GM12878 (cell line): ENCODE measurements around the gene PALLD. TPM values are rescaled to one million over a fixed set of nuclear protein-coding genes. Genes with fewer than 3 reads are reported as not detected.
A peak's percentile ranks its signal among the peaks of the same experiment; 100 is the strongest.

Source experiments
- ATAC-seq: fragments of 200-7000 bp; cut with Tn5 transposase; 3 replicates; pipeline ENCODE4 v1.9.1; 2020; ENCODE audit warnings: mild to moderate bottlenecking, moderate library complexity
- BruUV-seq: library from RNA; stranded (reverse); fragments of 400-500 nt; replicated peaks from 2 replicates; lab custom pipeline; 2021; lab: Mats Ljungman, UMichigan
- CTCF ChIA-PET: fragments of 300-600 bp; sonication (Branson Sonifier 250); formaldehyde crosslinking; extraction: SDS; loops from one replicate; lab custom pipeline; 2021; ENCODE audit warnings: inconsistent platforms; lab: Yijun Ruan, JAX
- POLR2A ChIA-PET: fragments of 350-600 bp; formaldehyde crosslinking; extraction: SDS; loops from one replicate; lab custom pipeline; 2021; ENCODE audit warnings: inconsistent platforms; lab: Charles Lee
- RAD21 ChIA-PET: fragments of 300-600 bp; sonication (Branson Sonifier 250); formaldehyde crosslinking; loops from one replicate; lab custom pipeline; 2023; ENCODE audit warnings: antibody characterized with exemption; ENCODE audit not compliant: unreplicated experiment; lab: Charles Lee
- SMC1A ChIA-PET: fragments of 300-600 bp; sonication (Branson Sonifier 250); formaldehyde crosslinking; loops from one replicate; lab custom pipeline; 2023; ENCODE audit not compliant: unreplicated experiment, uncharacterized antibody; lab: Charles Lee
- DNase-seq: peaks from one replicate; pipeline ENCODE4 v3.0.0-alpha.2; 2011; ENCODE audit warnings: low read depth, low spot score
- FAIRE-seq: peaks from 3 replicates; lab custom pipeline; 2011; peaks lifted over from hg19 to GRCh38; lab: Jason Lieb, UNC
- H2AFZ ChIP-seq: 2 replicates; pipeline ENCODE4 v1.6.0; 2011; ENCODE audit warnings: low read depth, low read length, control low read depth; ENCODE audit not compliant: control insufficient read depth
- H3K27ac ChIP-seq: 2 replicates; pipeline ENCODE4 v1.5.1; 2011; ENCODE audit warnings: control low read depth; ENCODE audit not compliant: control insufficient read depth, insufficient read depth
- H3K27me3 ChIP-seq, 2 experiments: replicated peaks in 1 of 2; 2 replicates each; pipeline versions ENCODE4 v1.6.0 to v1.6.1; 2011; ENCODE audit warnings: low read length in 1 of 2; ENCODE audit not compliant: control insufficient read depth in 2 of 2, insufficient read depth in 2 of 2
- H3K36me3 ChIP-seq, 2 experiments: 2 replicates each; pipeline ENCODE4 v1.5.1; 2011; ENCODE audit warnings: low read length in 1 of 2; ENCODE audit not compliant: control insufficient read depth in 2 of 2, insufficient read depth in 2 of 2
- H3K4me1 ChIP-seq: 2 replicates; pipeline ENCODE4 v1.6.1; 2011; ENCODE audit warnings: mild to moderate bottlenecking, low read length, moderate library complexity, mixed read lengths; ENCODE audit not compliant: control insufficient read depth, insufficient read depth
- H3K4me2 ChIP-seq: 2 replicates; pipeline ENCODE4 v1.6.0; 2011; ENCODE audit warnings: control low read depth; ENCODE audit not compliant: control insufficient read depth, insufficient read depth
- H3K4me3 ChIP-seq: fragments of 200-600 bp; sonication (generic); 2 replicates; pipeline ENCODE4 v1.5.1; 2016
- H3K79me2 ChIP-seq: 2 replicates; pipeline ENCODE4 v1.6.0; 2011; ENCODE audit warnings: low read length; ENCODE audit not compliant: control insufficient read depth, insufficient read depth
- H3K9ac ChIP-seq: 2 replicates; pipeline ENCODE4 v1.8.0; 2011; ENCODE audit warnings: low read length, control low read depth, mixed read lengths; ENCODE audit not compliant: control insufficient read depth, insufficient read depth
- H3K9me3 ChIP-seq: replicated peaks from 3 replicates; pipeline ENCODE4 v1.5.1; 2011; ENCODE audit warnings: mild to moderate bottlenecking, low read length; ENCODE audit not compliant: control insufficient read depth, insufficient read depth
- H4K20me1 ChIP-seq: 2 replicates; pipeline ENCODE4 v1.6.0; 2011; ENCODE audit not compliant: control insufficient read depth, insufficient read depth
- CBFB ChIP-seq: IDR thresholded peaks from 2 replicates; pipeline ENCODE4 v1.6.1; 2016; ENCODE audit warnings: antibody characterized with exemption, low read depth
- EED ChIP-seq: sonication (generic); IDR thresholded peaks from 2 replicates; pipeline ENCODE4 v1.6.1; 2016; ENCODE audit warnings: antibody characterized with exemption, low read depth
- FOXM1 ChIP-seq: IDR thresholded peaks from 2 replicates; pipeline ENCODE4 v1.6.1; 2012; ENCODE audit warnings: low read depth, mild to moderate bottlenecking, inconsistent platforms, low read length, moderate library complexity
- JUNB ChIP-seq: IDR thresholded peaks from 2 replicates; pipeline ENCODE4 v1.6.1; 2016; ENCODE audit warnings: antibody characterized with exemption, mild to moderate bottlenecking
- POU2F2 ChIP-seq: IDR thresholded peaks from 3 replicates; pipeline ENCODE4 v1.6.1; 2011; ENCODE audit warnings: low read depth, mild to moderate bottlenecking, low read length, borderline replicate concordance
- RAD21 ChIP-seq: IDR thresholded peaks from 2 replicates; pipeline ENCODE4 v1.6.1; 2011; ENCODE audit warnings: mild to moderate bottlenecking, low read depth, low read length, moderate library complexity; ENCODE audit not compliant: insufficient read depth
- RUNX3 ChIP-seq: IDR thresholded peaks from 2 replicates; pipeline ENCODE4 v1.6.1; 2012; ENCODE audit warnings: low read length, inconsistent platforms
- SMC3 ChIP-seq: IDR thresholded peaks from 2 replicates; pipeline ENCODE4 v1.6.1; 2011; ENCODE audit warnings: low read length, improper control_type of control experiment, borderline replicate concordance
- ZNF622 ChIP-seq: fragments of 450-650 bp; IDR thresholded peaks from 2 replicates; pipeline ENCODE4 v1.6.1; 2017; ENCODE audit warnings: mild to moderate bottlenecking, inconsistent platforms
- ZSCAN29 ChIP-seq: fragments of 450-650 bp; IDR thresholded peaks from 2 replicates; pipeline ENCODE4 v1.6.1; 2017; ENCODE audit warnings: mild to moderate bottlenecking, moderate library complexity
- WGBS: methylation state at CpG from one replicate; pipeline ENCODE4 v1.1.6; 2016; ENCODE audit warnings: low lambda C conversion rate; ENCODE audit not compliant: insufficient replicate concordance, insufficient coverage; ENCODE audit errors: missing lambda C conversion rate; 5-methylcytosine and 5-hydroxymethylcytosine counted together
- in situ Hi-C: fragments of 300-500 bp; cut with MboI; formaldehyde crosslinking; loops from 9 replicates; pipeline ENCODE4 v1.14.3; 2018; ENCODE audit warnings: mixed read lengths
- intact Hi-C: fragments of 100-400 bp; cut with micrococcal nuclease; formaldehyde crosslinking; loops from one replicate; pipeline ENCODE4 v1.14.2; 2022; ENCODE audit not compliant: unreplicated experiment
- polyA plus RNA-seq, 11 experiments: library from polyadenylated mRNA; depleted of rRNA in 4 of 11; unstranded in 6 of 11; stranded (reverse) in 5 of 11; fragments of >200 nt; fragmentation: Nextera tagmentation in 4 of 11; fragmentation: Illumina TruSeq in 1 of 11; extraction: Ambion mirVana in 4 of 11; extraction: Trizol in 1 of 11; gene quantifications; 1 replicate in 1 of 11; 2 replicates in 10 of 11; pipeline versions ENCODE4 v1.2.1 to v1.2.3, GENCODE V29; 2011 to 2016; ENCODE audit warnings: inconsistent platforms in 2 of 11, missing spikeins in 2 of 11, low read depth in 1 of 11
- total RNA-seq, 4 experiments: library from RNA; depleted of rRNA in 3 of 4; stranded (reverse); fragments of >200 nt in 3 of 4; fragmentation: Illumina TruSeq in 1 of 4; extraction: Trizol in 1 of 4; gene quantifications; 2 replicates each; pipeline versions ENCODE4 v1.2.1 to v1.2.3, GENCODE V29; 2013 to 2021
- TF ChIP-seq, protein P1 (sequence below): fragments of 150-350 bp; IDR thresholded peaks from 2 replicates; pipeline ENCODE4 v1.6.1; 2014; ENCODE audit warnings: mild to moderate bottlenecking, low read depth, low read length
- TF ChIP-seq, protein P2 (sequence below): fragments of 450-650 bp; IDR thresholded peaks from 2 replicates; pipeline ENCODE4 v1.6.1; 2017; ENCODE audit warnings: mild to moderate bottlenecking, moderate library complexity
- TF ChIP-seq, protein P3 (sequence below): fragments of 450-650 bp; IDR thresholded peaks from 2 replicates; pipeline ENCODE4 v1.6.1; 2014; ENCODE audit warnings: mild to moderate bottlenecking
- TF ChIP-seq, protein P4 (sequence below), 3 experiments: IDR thresholded peaks in 2 of 3; conservative IDR thresholded peaks in 1 of 3; 2 replicates each; pipeline ENCODE4 v1.5.1; 2011; ENCODE audit warnings: low read depth in 3 of 3, low read length in 3 of 3, mild to moderate bottlenecking in 3 of 3, control low read depth in 2 of 3, moderate library complexity in 2 of 3, inconsistent platforms in 1 of 3, mixed read lengths in 1 of 3; ENCODE audit not compliant: control insufficient read depth in 2 of 3, insufficient read depth in 1 of 3; ENCODE audit errors: extremely low read depth in 1 of 3

The PALLD gene
- total and polyA plus RNA-seq, 10 of the 15 experiments (the other 5 are each of a cell fraction or from before 2014, with no cell fraction given): 1.0 to 7.7 (median 1.7) TPM

DNA sequence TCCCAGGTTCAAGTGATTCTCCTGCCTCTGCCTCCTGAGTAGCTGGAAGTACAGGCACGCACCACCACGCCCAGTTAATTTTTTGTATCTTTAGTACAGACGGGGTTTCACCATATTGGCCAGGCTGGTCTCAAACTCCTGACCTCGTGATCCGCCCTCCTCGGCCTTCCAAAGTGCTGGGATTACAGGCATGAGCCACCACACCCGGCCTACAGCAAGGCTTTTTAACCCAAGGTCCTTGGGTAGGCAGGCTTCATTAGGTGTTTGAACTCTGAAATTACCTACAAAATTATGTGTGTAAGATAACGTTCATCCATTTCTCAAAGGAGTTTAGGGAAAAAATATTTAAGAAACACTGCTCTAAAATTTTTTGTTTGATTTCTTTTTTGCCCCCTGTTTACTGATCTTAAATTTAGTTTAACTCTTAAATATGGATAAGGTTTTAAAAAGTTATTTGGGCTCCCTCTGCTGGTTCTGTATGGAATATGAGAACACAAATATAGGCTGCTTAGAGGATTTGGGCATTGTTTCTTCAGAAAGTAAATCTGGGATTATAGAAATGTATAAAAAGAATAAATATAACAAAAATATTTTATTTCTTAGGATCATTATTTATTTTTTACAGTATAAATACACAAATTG, 420.4 kb downstream of the PALLD start:
- no peaks in the 10 kb centered on the region for H4K20me1 ChIP-seq
- no peak overlapping the region for H3K27ac ChIP-seq
- no peaks in the 10 kb centered on the region for H3K4me1 ChIP-seq
- H3K4me2 ChIP-seq: no peak overlapping the region
- H3K36me3 ChIP-seq: no peaks in the 10 kb centered on the region; a peak in 1 of 4 replicates
- intact Hi-C loops: loop anchor here (1.0 to 2.0 kb wide), 4 partner anchors 207 to 734 kb away; no protein-coding TSS in a partner anchor
- CTCF ChIA-PET: interaction anchor here (0.7 to 14.6 kb wide), 6 partner anchors 11 to 403 kb away, joined by 3 to 362 read pairs (median 3); no protein-coding TSS in a partner anchor
- peak; percentile 80 for ATAC-seq
- no peaks in the 10 kb centered on the region for H3K79me2 ChIP-seq
- in situ Hi-C loops: loop anchor here (5.0 kb wide), 2 partner anchors 405 to 735 kb away; no protein-coding TSS in a partner anchor
- RAD21 ChIA-PET: interaction anchor here (1.6 to 11.2 kb wide), 3 partner anchors 186 to 331 kb away, joined by 5 to 116 read pairs (median 12); no protein-coding TSS in a partner anchor
- FAIRE-seq: no peak
- POLR2A ChIA-PET: interaction anchor here (0.7 kb wide), 1 partner anchor 202 kb away, joined by 5 read pairs; no protein-coding TSS in a partner anchor
- no peak overlapping the region for H2AFZ ChIP-seq
- WGBS: 70% methylated on average over 8 of the region's 8 CpGs
- no peaks in the 10 kb centered on the region for H3K27me3 ChIP-seq
- H3K9ac ChIP-seq: no peak overlapping the region
- SMC1A ChIA-PET: interaction anchor here (0.9 to 17.4 kb wide), 5 partner anchors 42 to 737 kb away, joined by 3 to 292 read pairs (median 3); no protein-coding TSS in a partner anchor
- H3K9me3 ChIP-seq: no peaks in the 10 kb centered on the region
- no TSS peak for BruUV-seq
- H3K4me3 ChIP-seq: no peak overlapping the region
- no peak for DNase-seq
- TF ChIP-seq ZNF622 (no peak), POU2F2 (no peak), RAD21 (peak; percentile 69), JUNB (no peak), EED (no peak), SMC3 (peak; percentile 71; the same call in 1 of the 2 replicates), ZSCAN29 (no peak), CBFB (no peak), RUNX3 (no peak), FOXM1 (no peak)
- TF ChIP-seq, protein P1, sequence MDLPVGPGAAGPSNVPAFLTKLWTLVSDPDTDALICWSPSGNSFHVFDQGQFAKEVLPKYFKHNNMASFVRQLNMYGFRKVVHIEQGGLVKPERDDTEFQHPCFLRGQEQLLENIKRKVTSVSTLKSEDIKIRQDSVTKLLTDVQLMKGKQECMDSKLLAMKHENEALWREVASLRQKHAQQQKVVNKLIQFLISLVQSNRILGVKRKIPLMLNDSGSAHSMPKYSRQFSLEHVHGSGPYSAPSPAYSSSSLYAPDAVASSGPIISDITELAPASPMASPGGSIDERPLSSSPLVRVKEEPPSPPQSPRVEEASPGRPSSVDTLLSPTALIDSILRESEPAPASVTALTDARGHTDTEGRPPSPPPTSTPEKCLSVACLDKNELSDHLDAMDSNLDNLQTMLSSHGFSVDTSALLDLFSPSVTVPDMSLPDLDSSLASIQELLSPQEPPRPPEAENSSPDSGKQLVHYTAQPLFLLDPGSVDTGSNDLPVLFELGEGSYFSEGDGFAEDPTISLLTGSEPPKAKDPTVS: no peak
- TF ChIP-seq, protein P2, sequence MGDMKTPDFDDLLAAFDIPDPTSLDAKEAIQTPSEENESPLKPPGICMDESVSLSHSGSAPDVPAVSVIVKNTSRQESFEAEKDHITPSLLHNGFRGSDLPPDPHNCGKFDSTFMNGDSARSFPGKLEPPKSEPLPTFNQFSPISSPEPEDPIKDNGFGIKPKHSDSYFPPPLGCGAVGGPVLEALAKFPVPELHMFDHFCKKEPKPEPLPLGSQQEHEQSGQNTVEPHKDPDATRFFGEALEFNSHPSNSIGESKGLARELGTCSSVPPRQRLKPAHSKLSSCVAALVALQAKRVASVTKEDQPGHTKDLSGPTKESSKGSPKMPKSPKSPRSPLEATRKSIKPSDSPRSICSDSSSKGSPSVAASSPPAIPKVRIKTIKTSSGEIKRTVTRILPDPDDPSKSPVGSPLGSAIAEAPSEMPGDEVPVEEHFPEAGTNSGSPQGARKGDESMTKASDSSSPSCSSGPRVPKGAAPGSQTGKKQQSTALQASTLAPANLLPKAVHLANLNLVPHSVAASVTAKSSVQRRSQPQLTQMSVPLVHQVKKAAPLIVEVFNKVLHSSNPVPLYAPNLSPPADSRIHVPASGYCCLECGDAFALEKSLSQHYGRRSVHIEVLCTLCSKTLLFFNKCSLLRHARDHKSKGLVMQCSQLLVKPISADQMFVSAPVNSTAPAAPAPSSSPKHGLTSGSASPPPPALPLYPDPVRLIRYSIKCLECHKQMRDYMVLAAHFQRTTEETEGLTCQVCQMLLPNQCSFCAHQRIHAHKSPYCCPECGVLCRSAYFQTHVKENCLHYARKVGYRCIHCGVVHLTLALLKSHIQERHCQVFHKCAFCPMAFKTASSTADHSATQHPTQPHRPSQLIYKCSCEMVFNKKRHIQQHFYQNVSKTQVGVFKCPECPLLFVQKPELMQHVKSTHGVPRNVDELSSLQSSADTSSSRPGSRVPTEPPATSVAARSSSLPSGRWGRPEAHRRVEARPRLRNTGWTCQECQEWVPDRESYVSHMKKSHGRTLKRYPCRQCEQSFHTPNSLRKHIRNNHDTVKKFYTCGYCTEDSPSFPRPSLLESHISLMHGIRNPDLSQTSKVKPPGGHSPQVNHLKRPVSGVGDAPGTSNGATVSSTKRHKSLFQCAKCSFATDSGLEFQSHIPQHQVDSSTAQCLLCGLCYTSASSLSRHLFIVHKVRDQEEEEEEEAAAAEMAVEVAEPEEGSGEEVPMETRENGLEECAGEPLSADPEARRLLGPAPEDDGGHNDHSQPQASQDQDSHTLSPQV: no peak
- TF ChIP-seq, protein P3, sequence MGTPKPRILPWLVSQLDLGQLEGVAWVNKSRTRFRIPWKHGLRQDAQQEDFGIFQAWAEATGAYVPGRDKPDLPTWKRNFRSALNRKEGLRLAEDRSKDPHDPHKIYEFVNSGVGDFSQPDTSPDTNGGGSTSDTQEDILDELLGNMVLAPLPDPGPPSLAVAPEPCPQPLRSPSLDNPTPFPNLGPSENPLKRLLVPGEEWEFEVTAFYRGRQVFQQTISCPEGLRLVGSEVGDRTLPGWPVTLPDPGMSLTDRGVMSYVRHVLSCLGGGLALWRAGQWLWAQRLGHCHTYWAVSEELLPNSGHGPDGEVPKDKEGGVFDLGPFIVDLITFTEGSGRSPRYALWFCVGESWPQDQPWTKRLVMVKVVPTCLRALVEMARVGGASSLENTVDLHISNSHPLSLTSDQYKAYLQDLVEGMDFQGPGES: no peak
- TF ChIP-seq, protein P4, sequence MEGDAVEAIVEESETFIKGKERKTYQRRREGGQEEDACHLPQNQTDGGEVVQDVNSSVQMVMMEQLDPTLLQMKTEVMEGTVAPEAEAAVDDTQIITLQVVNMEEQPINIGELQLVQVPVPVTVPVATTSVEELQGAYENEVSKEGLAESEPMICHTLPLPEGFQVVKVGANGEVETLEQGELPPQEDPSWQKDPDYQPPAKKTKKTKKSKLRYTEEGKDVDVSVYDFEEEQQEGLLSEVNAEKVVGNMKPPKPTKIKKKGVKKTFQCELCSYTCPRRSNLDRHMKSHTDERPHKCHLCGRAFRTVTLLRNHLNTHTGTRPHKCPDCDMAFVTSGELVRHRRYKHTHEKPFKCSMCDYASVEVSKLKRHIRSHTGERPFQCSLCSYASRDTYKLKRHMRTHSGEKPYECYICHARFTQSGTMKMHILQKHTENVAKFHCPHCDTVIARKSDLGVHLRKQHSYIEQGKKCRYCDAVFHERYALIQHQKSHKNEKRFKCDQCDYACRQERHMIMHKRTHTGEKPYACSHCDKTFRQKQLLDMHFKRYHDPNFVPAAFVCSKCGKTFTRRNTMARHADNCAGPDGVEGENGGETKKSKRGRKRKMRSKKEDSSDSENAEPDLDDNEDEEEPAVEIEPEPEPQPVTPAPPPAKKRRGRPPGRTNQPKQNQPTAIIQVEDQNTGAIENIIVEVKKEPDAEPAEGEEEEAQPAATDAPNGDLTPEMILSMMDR (IDR thresholded peaks at IDR 0.05 in 2 of 3, conservative IDR thresholded peaks at IDR 0.05 in 1 of 3; ENCODE audit: control insufficient read depth in 2 of 3, extremely low read depth in 1 of 3, insufficient read depth in 1 of 3, low read depth in 3 of 3, low read length in 3 of 3): peak; percentile 37 to 52 (median 41); a peak in 4 of 6 replicates
